HEK293 (cell line): Measurements from ENCODE around the gene ARHGAP33.

ENCODE experiments used
- CTCF ChIA-PET: fragments of 350-600 bp; formaldehyde crosslinking; extraction: SDS; loops from one replicate; lab custom pipeline; 2021; ENCODE audit warnings: antibody characterized with exemption; lab: Yijun Ruan, JAX
- POLR2A ChIA-PET: fragments of 300-600 bp; formaldehyde crosslinking; extraction: SDS; loops from one replicate; lab custom pipeline; 2020; ENCODE audit warnings: antibody characterized with exemption, inconsistent platforms; lab: Yijun Ruan, JAX
- H3K27ac ChIP-seq: fragments of 200-500 bp; sonication (Bioruptor generic); 2 replicates; pipeline ENCODE4 v1.5.1; 2014; ENCODE audit warnings: low read depth, low read length, control low read depth, inconsistent platforms; ENCODE audit errors: extremely low read depth
- H3K36me3 ChIP-seq, 2 experiments: fragments of 200-500 bp in 1 of 2; sonication (Bioruptor generic) in 1 of 2; 1 replicate in 1 of 2; 2 replicates in 1 of 2; pipeline ENCODE4 v1.5.1; 2014 to 2017; ENCODE audit warnings: inconsistent platforms in 2 of 2, low read length in 2 of 2; ENCODE audit not compliant: control insufficient read depth in 2 of 2, insufficient read depth in 1 of 2
- H3K4me1 ChIP-seq: fragments of 200-500 bp; sonication (Bioruptor generic); 2 replicates; pipeline ENCODE4 v1.5.1; 2014; ENCODE audit warnings: mild to moderate bottlenecking, low read length, inconsistent platforms; ENCODE audit not compliant: control insufficient read depth, insufficient read depth
- H3K4me3 ChIP-seq: 2 replicates; pipeline ENCODE4 v1.5.1; 2011; ENCODE audit warnings: low read depth, mild to moderate bottlenecking, control low read depth, low read length, moderate library complexity
- H3K9me3 ChIP-seq: fragments of 200-500 bp; sonication (Bioruptor generic); 2 replicates; pipeline ENCODE4 v1.5.1; 2014; ENCODE audit warnings: low read depth, low read length, inconsistent platforms; ENCODE audit not compliant: control insufficient read depth, insufficient read depth
- BCL11B ChIP-seq: fragments of 450-650 bp; formaldehyde crosslinking; IDR thresholded peaks from 2 replicates; pipeline ENCODE4 v1.5.1; 2016; ENCODE audit warnings: low read depth, missing biosample characterization, missing genetic modification characterization
- HOXC10 ChIP-seq: sonication (generic); formaldehyde crosslinking; IDR thresholded peaks from 2 replicates; pipeline ENCODE4 v1.8.1; 2023; ENCODE audit warnings: mild to moderate bottlenecking, missing genetic modification reagents
- KLF10 ChIP-seq: fragments of 450-650 bp; IDR thresholded peaks from 2 replicates; pipeline ENCODE4 v1.5.1; 2018; ENCODE audit warnings: missing biosample characterization, mild to moderate bottlenecking, missing genetic modification characterization
- PBX3 ChIP-seq: sonication (generic); formaldehyde crosslinking; IDR thresholded peaks from 2 replicates; pipeline ENCODE4 v1.8.1; 2022; ENCODE audit warnings: mild to moderate bottlenecking, moderate library complexity, missing genetic modification reagents
- ZBTB1 ChIP-seq: fragments of 450-650 bp; formaldehyde crosslinking; IDR thresholded peaks from 2 replicates; pipeline ENCODE4 v1.5.1; 2016; ENCODE audit warnings: missing biosample characterization, missing genetic modification characterization
- ZBTB17 ChIP-seq: fragments of 450-650 bp; formaldehyde crosslinking; IDR thresholded peaks from 2 replicates; pipeline ENCODE4 v1.5.1; 2016; ENCODE audit warnings: missing biosample characterization, missing genetic modification characterization
- ZBTB48 ChIP-seq: fragments of 450-650 bp; formaldehyde crosslinking; IDR thresholded peaks from 2 replicates; pipeline ENCODE4 v1.5.1; 2016; ENCODE audit warnings: missing biosample characterization, missing genetic modification characterization
- ZEB2 ChIP-seq: fragments of 450-650 bp; formaldehyde crosslinking; IDR thresholded peaks from 2 replicates; pipeline ENCODE4 v1.5.1; 2016; ENCODE audit warnings: missing biosample characterization, missing genetic modification characterization
- ZNF169 ChIP-seq: fragments of 450-650 bp; formaldehyde crosslinking; IDR thresholded peaks from 2 replicates; pipeline ENCODE4 v1.5.1; 2016; ENCODE audit warnings: missing biosample characterization, missing genetic modification characterization
- ZNF202 ChIP-seq: fragments of 450-650 bp; formaldehyde crosslinking; IDR thresholded peaks from 2 replicates; pipeline ENCODE4 v1.5.1; 2016; ENCODE audit warnings: missing biosample characterization, missing genetic modification characterization, borderline replicate concordance
- ZNF214 ChIP-seq: fragments of 450-650 bp; formaldehyde crosslinking; IDR thresholded peaks from 2 replicates; pipeline ENCODE4 v1.5.1; 2017; ENCODE audit warnings: missing biosample characterization, mild to moderate bottlenecking, missing genetic modification characterization, borderline replicate concordance
- ZNF23 ChIP-seq: fragments of 450-650 bp; formaldehyde crosslinking; IDR thresholded peaks from 2 replicates; pipeline ENCODE4 v1.5.1; 2016; ENCODE audit warnings: missing biosample characterization, missing genetic modification characterization, borderline replicate concordance
- ZNF341 ChIP-seq: fragments of 450-650 bp; formaldehyde crosslinking; IDR thresholded peaks from 2 replicates; pipeline ENCODE4; 2016; ENCODE audit warnings: low read depth, missing biosample characterization, missing genetic modification characterization
- ZNF404 ChIP-seq: fragments of 450-650 bp; formaldehyde crosslinking; IDR thresholded peaks from 2 replicates; pipeline ENCODE4 v1.5.1; 2017; ENCODE audit warnings: missing biosample characterization, missing genetic modification characterization
- ZNF555 ChIP-seq: fragments of 450-650 bp; formaldehyde crosslinking; conservative IDR thresholded peaks from 2 replicates; pipeline ENCODE4 v1.5.1; 2017; ENCODE audit warnings: missing biosample characterization, mild to moderate bottlenecking, missing genetic modification characterization, inconsistent platforms
- ZNF561 ChIP-seq: fragments of 450-650 bp; IDR thresholded peaks from 2 replicates; pipeline ENCODE4 v1.5.1; 2018; ENCODE audit warnings: missing biosample characterization, missing genetic modification characterization, borderline replicate concordance
- ZNF571 ChIP-seq: fragments of 450-650 bp; formaldehyde crosslinking; IDR thresholded peaks from 2 replicates; pipeline ENCODE4 v1.5.0; 2017; ENCODE audit warnings: missing biosample characterization, missing genetic modification characterization
- ZNF600 ChIP-seq: fragments of 450-650 bp; formaldehyde crosslinking; IDR thresholded peaks from 2 replicates; pipeline ENCODE4 v1.5.1; 2016; ENCODE audit warnings: missing biosample characterization, missing genetic modification characterization
- ZNF623 ChIP-seq: fragments of 450-650 bp; formaldehyde crosslinking; IDR thresholded peaks from 2 replicates; pipeline ENCODE4 v1.5.1; 2016; ENCODE audit warnings: missing biosample characterization, missing genetic modification characterization
- ZNF660 ChIP-seq: fragments of 450-650 bp; IDR thresholded peaks from 2 replicates; pipeline ENCODE4 v1.5.1; 2018; ENCODE audit warnings: missing biosample characterization, mild to moderate bottlenecking, missing genetic modification characterization
- ZNF692 ChIP-seq: fragments of 450-650 bp; formaldehyde crosslinking; IDR thresholded peaks from 2 replicates; pipeline ENCODE4 v1.5.1; 2016; ENCODE audit warnings: missing biosample characterization, missing genetic modification characterization
- ZNF76 ChIP-seq: fragments of 450-650 bp; formaldehyde crosslinking; IDR thresholded peaks from 2 replicates; pipeline ENCODE4; 2016; ENCODE audit warnings: low read depth, missing biosample characterization, missing genetic modification characterization, borderline replicate concordance
- ZSCAN30 ChIP-seq: fragments of 450-650 bp; IDR thresholded peaks from 2 replicates; pipeline ENCODE4 v1.5.1; 2018; ENCODE audit warnings: missing biosample characterization, mild to moderate bottlenecking, missing genetic modification characterization, moderate library complexity
- TF ChIP-seq, protein P1 (sequence below): IDR thresholded peaks from 2 replicates; pipeline ENCODE4 v1.6.1; 2011; ENCODE audit warnings: mild to moderate bottlenecking, low read depth, low read length, borderline replicate concordance
- TF ChIP-seq, protein P2 (sequence below): fragments of 450-650 bp; formaldehyde crosslinking; IDR thresholded peaks from 2 replicates; pipeline ENCODE4 v1.5.1; 2016; ENCODE audit warnings: missing biosample characterization, missing genetic modification characterization, low read depth
- TF ChIP-seq, protein P3 (sequence below): fragments of 450-650 bp; formaldehyde crosslinking; IDR thresholded peaks from 2 replicates; pipeline ENCODE4 v1.5.1; 2016; ENCODE audit warnings: missing biosample characterization, missing genetic modification characterization
- TF ChIP-seq, protein P4 (sequence below): fragments of 450-650 bp; formaldehyde crosslinking; IDR thresholded peaks from 2 replicates; pipeline ENCODE4 v1.5.1; 2016; ENCODE audit warnings: missing biosample characterization, missing genetic modification characterization

ARHGAP33 gene

DNA sequence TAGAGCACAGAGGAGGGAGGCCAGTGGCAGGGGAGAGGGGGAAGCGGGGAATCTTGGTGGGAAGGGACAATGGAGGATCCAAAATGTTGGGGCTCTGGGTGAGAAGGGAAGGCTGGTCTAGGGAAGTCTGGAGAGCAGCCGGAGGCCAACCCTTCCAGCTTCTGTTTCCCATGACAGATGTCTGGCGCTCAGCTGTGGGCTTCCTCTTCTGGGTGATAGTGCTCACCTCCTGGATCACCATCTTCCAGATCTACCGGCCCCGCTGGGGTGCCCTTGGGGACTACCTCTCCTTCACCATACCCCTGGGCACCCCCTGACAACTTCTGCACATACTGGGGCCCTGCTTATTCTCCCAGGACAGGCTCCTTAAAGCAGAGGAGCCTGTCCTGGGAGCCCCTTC, 28.8 kb upstream of the ARHGAP33 start (continued):
- no peak for TF ChIP-seq ZSCAN30 (tag by site-specific recombination)
- TF ChIP-seq, protein P1, sequence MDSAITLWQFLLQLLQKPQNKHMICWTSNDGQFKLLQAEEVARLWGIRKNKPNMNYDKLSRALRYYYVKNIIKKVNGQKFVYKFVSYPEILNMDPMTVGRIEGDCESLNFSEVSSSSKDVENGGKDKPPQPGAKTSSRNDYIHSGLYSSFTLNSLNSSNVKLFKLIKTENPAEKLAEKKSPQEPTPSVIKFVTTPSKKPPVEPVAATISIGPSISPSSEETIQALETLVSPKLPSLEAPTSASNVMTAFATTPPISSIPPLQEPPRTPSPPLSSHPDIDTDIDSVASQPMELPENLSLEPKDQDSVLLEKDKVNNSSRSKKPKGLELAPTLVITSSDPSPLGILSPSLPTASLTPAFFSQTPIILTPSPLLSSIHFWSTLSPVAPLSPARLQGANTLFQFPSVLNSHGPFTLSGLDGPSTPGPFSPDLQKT, result no peak
- TF ChIP-seq ZNF202 (tag by site-specific recombination), result no peak
- TF ChIP-seq, protein P2, sequence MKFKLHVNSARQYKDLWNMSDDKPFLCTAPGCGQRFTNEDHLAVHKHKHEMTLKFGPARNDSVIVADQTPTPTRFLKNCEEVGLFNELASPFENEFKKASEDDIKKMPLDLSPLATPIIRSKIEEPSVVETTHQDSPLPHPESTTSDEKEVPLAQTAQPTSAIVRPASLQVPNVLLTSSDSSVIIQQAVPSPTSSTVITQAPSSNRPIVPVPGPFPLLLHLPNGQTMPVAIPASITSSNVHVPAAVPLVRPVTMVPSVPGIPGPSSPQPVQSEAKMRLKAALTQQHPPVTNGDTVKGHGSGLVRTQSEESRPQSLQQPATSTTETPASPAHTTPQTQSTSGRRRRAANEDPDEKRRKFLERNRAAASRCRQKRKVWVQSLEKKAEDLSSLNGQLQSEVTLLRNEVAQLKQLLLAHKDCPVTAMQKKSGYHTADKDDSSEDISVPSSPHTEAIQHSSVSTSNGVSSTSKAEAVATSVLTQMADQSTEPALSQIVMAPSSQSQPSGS (tag by site-specific recombination), result no peak
- TF ChIP-seq ZNF600 (tag by site-specific recombination), result 0 out of 2 replicates have a peak, but pooled peaks have one; percentile 12

- Histone ChIP-seq H3K9me3 (no peaks in the 10 kb centered on the region; the same call in none of the 2 replicates), H3K27ac (peak within 1 kb of the TSS; percentile 68), H3K4me3 (peak within 1 kb of the TSS; percentile 63), H3K4me1 (peaks cover 30% of the 10 kb centered on the region), H3K36me3 (peaks cover 20 to 51% of the 10 kb centered on the region in 2 experiments)
- ChIA-PET CTCF (interaction anchor here (0.6 to 4.9 kb wide), 15 partner anchors 8 to 704 kb away, joined by 3 to 37 read pairs (median 4); partner anchors contain the start of gene HSPB6), POLR2A (interaction anchor here (0.6 to 2.9 kb wide), 53 partner anchors 8 to 607 kb away, joined by 3 to 87 read pairs (median 6); partner anchors contain the start of genes ALKBH6, COX6B1, HAUS5 and HSPB6)
- TF ChIP-seq ZNF341 (tag by site-specific recombination) (no peak), ZNF76 (peak; percentile 100), KLF10 (tag by site-specific recombination) (peak; percentile 55), BCL11B (tag by site-specific recombination) (peak; percentile 96), ZEB2 (peak; percentile 46; the same call in 1 of the 2 replicates), ZNF555 (tag by site-specific recombination) (no peak), HOXC10 (no peak), PBX3 (CRISPR knock-in tag) (peak; percentile 91), ZBTB48 (tag by site-specific recombination) (peak; percentile 80), ZNF692 (tag by site-specific recombination) (peak; percentile 53; the same call in 1 of the 2 replicates), ZNF214 (tag by site-specific recombination) (no peak), ZNF623 (tag by site-specific recombination) (0 out of 2 replicates have a peak, but pooled peaks have one; percentile 33), ZBTB17 (tag by site-specific recombination) (no peak), ZNF404 (no peak), ZNF169 (tag by site-specific recombination) (no peak), ZNF660 (tag by site-specific recombination) (0 out of 2 replicates have a peak, but pooled peaks have one; percentile 72), ZNF561 (peak; percentile 79; the same call in 1 of the 2 replicates), ZBTB1 (no peak), ZNF23 (tag by site-specific recombination) (no peak), ZNF571 (no peak)
- TF ChIP-seq, protein P3, sequence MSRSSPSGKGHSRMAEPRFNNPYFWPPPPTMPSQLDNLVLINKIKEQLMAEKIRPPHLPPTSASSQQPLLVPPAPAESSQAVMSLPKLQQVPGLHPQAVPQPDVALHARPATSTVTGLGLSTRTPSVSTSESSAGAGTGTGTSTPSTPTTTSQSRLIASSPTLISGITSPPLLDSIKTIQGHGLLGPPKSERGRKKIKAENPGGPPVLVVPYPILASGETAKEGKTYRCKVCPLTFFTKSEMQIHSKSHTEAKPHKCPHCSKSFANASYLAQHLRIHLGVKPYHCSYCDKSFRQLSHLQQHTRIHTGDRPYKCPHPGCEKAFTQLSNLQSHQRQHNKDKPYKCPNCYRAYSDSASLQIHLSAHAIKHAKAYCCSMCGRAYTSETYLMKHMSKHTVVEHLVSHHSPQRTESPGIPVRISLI (tag by site-specific recombination), result no peak
- TF ChIP-seq, protein P4, sequence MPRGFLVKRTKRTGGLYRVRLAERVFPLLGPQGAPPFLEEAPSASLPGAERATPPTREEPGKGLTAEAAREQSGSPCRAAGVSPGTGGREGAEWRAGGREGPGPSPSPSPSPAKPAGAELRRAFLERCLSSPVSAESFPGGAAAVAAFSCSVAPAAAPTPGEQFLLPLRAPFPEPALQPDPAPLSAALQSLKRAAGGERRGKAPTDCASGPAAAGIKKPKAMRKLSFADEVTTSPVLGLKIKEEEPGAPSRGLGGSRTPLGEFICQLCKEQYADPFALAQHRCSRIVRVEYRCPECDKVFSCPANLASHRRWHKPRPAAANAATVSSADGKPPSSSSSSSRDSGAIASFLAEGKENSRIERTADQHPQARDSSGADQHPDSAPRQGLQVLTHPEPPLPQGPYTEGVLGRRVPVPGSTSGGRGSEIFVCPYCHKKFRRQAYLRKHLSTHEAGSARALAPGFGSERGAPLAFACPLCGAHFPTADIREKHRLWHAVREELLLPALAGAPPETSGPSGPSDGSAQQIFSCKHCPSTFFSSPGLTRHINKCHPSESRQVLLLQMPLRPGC (tag by site-specific recombination), result peak; percentile 74
Measured at GRCh38 chr19:35748106-35749020, 27.0 kb upstream of the ARHGAP33 start, which contains the start of gene LIN37. LIN37 (plus strand) TSS chr19:35748576; CDS start chr19:35748725, 149 bp downstream.
